H1 (cell line): ENCODE data around the gene GPATCH2L. TPM values are rescaled to one million over a fixed set of nuclear protein-coding genes. Genes with fewer than 3 reads are reported as not detected.

Source experiments
- CTCF ChIA-PET: fragments of 300-600 bp; sonication (Branson Sonifier 250); formaldehyde crosslinking; loops from one replicate; lab custom pipeline; 2021; ENCODE audit not compliant: partially characterized antibody; lab: Charles Lee
- POLR2A ChIA-PET: fragments of 300-600 bp; sonication (Branson Sonifier 250); formaldehyde crosslinking; loops from one replicate; lab custom pipeline; 2021; ENCODE audit warnings: inconsistent platforms; ENCODE audit not compliant: partially characterized antibody; lab: Charles Lee
- DNase-seq, 2 experiments: peaks; one replicate each; pipeline versions ENCODE4 v3.0.0 to v3.0.0-alpha.2; 2010 to 2022; ENCODE audit warnings: low spot score in 2 of 2, low read depth in 1 of 2, mixed read lengths in 1 of 2
- FAIRE-seq: peaks from 2 replicates; lab custom pipeline; 2011; peaks lifted over from hg19 to GRCh38; lab: Jason Lieb, UNC
- H2AFZ ChIP-seq: 2 replicates; pipeline ENCODE4 v1.8.1; 2012; ENCODE audit warnings: low read length, inconsistent platforms
- H2AK5ac ChIP-seq: 2 replicates; pipeline ENCODE4 v1.6.1; 2013; ENCODE audit warnings: low read depth, low read length
- H2BK120ac ChIP-seq: replicated peaks from 2 replicates; pipeline ENCODE3; 2013; ENCODE audit warnings: low read depth, low read length, inconsistent platforms
- H2BK12ac ChIP-seq: 2 replicates; pipeline ENCODE4 v1.6.1; 2013; ENCODE audit warnings: low read depth, low read length
- H2BK15ac ChIP-seq: 2 replicates; pipeline ENCODE4 v1.6.1; 2013; ENCODE audit warnings: low read length
- H2BK20ac ChIP-seq: 2 replicates; pipeline ENCODE4 v1.6.1; 2013; ENCODE audit warnings: low read length
- H2BK5ac ChIP-seq: 2 replicates; pipeline ENCODE4 v1.6.1; 2013; ENCODE audit warnings: low read depth, low read length
- H3K14ac ChIP-seq: 2 replicates; pipeline ENCODE4 v1.6.1; 2013; ENCODE audit warnings: inconsistent platforms; ENCODE audit not compliant: insufficient read length
- H3K18ac ChIP-seq: 2 replicates; pipeline ENCODE4 v1.6.1; 2013; ENCODE audit warnings: low read length; ENCODE audit errors: extremely low read depth
- H3K23ac ChIP-seq: 2 replicates; pipeline ENCODE4 v1.6.1; 2013; ENCODE audit warnings: inconsistent platforms; ENCODE audit not compliant: insufficient read length
- H3K23me2 ChIP-seq: 2 replicates; pipeline ENCODE4 v1.6.1; 2013; ENCODE audit warnings: low read depth, low read length
- H3K27ac ChIP-seq: 2 replicates; pipeline ENCODE4 v1.6.1; 2011; ENCODE audit warnings: low read depth, low read length, inconsistent platforms
- H3K27me3 ChIP-seq, 4 experiments: replicated peaks in 1 of 4; 1 replicate in 1 of 4; 2 replicates in 3 of 4; pipeline versions ENCODE4 v1.6.1 to v1.8.1; 2011 to 2013; ENCODE audit warnings: low read length in 3 of 4, mild to moderate bottlenecking in 3 of 4, inconsistent platforms in 2 of 4, mixed read lengths in 2 of 4, moderate library complexity in 1 of 4; ENCODE audit not compliant: control insufficient read depth in 3 of 4, insufficient read depth in 3 of 4; ENCODE audit errors: extremely low read depth in 1 of 4
- H3K36me3 ChIP-seq, 4 experiments: 2 replicates each; pipeline versions ENCODE4 v1.6.1 to v1.8.1; 2011 to 2013; ENCODE audit warnings: mild to moderate bottlenecking in 4 of 4, low read length in 3 of 4, moderate library complexity in 2 of 4, control low read depth in 1 of 4, inconsistent platforms in 1 of 4; ENCODE audit not compliant: insufficient read depth in 4 of 4, control insufficient read depth in 2 of 4
- H3K4ac ChIP-seq: replicated peaks from 2 replicates; pipeline ENCODE3; 2013; ENCODE audit warnings: low read length, low read depth, mixed read lengths, inconsistent platforms; ENCODE audit not compliant: insufficient read length
- H3K4me1 ChIP-seq, 4 experiments: replicated peaks in 1 of 4; 1 replicate in 1 of 4; 2 replicates in 3 of 4; pipeline versions ENCODE4 v1.6.1 to v1.8.1; 2011 to 2013; ENCODE audit warnings: low read length in 3 of 4, inconsistent platforms in 2 of 4, mixed read lengths in 1 of 4; ENCODE audit not compliant: insufficient read depth in 4 of 4, control insufficient read depth in 3 of 4
- H3K4me2 ChIP-seq, 2 experiments: 2 replicates each; pipeline versions ENCODE4 v1.6.1 to v1.8.1; 2011 to 2013; ENCODE audit warnings: low read depth in 2 of 2, low read length in 2 of 2, control low read depth in 1 of 2, inconsistent platforms in 1 of 2, mild to moderate bottlenecking in 1 of 2; ENCODE audit not compliant: insufficient read depth in 1 of 2
- H3K4me3 ChIP-seq, 4 experiments: fragments of 200-600, 300-600 bp in 1 of 4; sonication (generic), shearing (Covaris generic), sonication (Bioruptor Twin) in 1 of 4; 2 replicates each; pipeline versions ENCODE4 v1.5.1 to v1.8.1; 2011 to 2016; ENCODE audit warnings: low read length in 4 of 4, low read depth in 3 of 4, control low read depth in 2 of 4, inconsistent platforms in 2 of 4, mild to moderate bottlenecking in 2 of 4, mixed read lengths in 1 of 4, moderate library complexity in 1 of 4; ENCODE audit not compliant: insufficient read depth in 2 of 4; ENCODE audit errors: extremely low read depth in 1 of 4
- H3K56ac ChIP-seq: replicated peaks from 2 replicates; pipeline ENCODE3; 2013; ENCODE audit warnings: low read depth, mild to moderate bottlenecking, mixed read lengths, low read length, inconsistent platforms; ENCODE audit not compliant: insufficient read length
- H3K79me1 ChIP-seq: 2 replicates; pipeline ENCODE4 v1.6.1; 2013; ENCODE audit warnings: low read depth, low read length, control low read depth
- H3K79me2 ChIP-seq, 2 experiments: 2 replicates each; pipeline versions ENCODE4 v1.6.1 to v1.8.1; 2012 to 2013; ENCODE audit warnings: low read length in 2 of 2, mild to moderate bottlenecking in 2 of 2, inconsistent platforms in 1 of 2; ENCODE audit not compliant: insufficient read depth in 2 of 2, control insufficient read depth in 1 of 2
- H3K9ac ChIP-seq, 4 experiments: replicated peaks in 1 of 4; 1 replicate in 1 of 4; 2 replicates in 3 of 4; pipeline versions ENCODE4 v1.6.1 to v1.8.1; 2011 to 2013; ENCODE audit warnings: low read depth in 3 of 4, low read length in 3 of 4, control low read depth in 2 of 4, mild to moderate bottlenecking in 2 of 4, moderate library complexity in 2 of 4, inconsistent platforms in 1 of 4; ENCODE audit errors: extremely low read depth in 1 of 4
- H3K9me3 ChIP-seq, 2 experiments: 2 replicates each; pipeline versions ENCODE4 v1.6.1 to v1.8.1; 2012 to 2013; ENCODE audit warnings: mild to moderate bottlenecking in 2 of 2, moderate library complexity in 2 of 2, control low read depth in 1 of 2, inconsistent platforms in 1 of 2, low read depth in 1 of 2, low read length in 1 of 2, mixed read lengths in 1 of 2; ENCODE audit not compliant: insufficient read depth in 2 of 2
- H4K20me1 ChIP-seq, 2 experiments: replicated peaks in 1 of 2; 2 replicates each; pipeline versions ENCODE3 to v1.8.1; 2011 to 2013; ENCODE audit warnings: inconsistent platforms in 2 of 2, low read length in 2 of 2, mild to moderate bottlenecking in 1 of 2; ENCODE audit not compliant: insufficient read depth in 2 of 2, control insufficient read depth in 1 of 2
- H4K5ac ChIP-seq: 2 replicates; pipeline ENCODE4 v1.6.1; 2013; ENCODE audit warnings: low read length, low read depth, mixed read lengths, inconsistent platforms; ENCODE audit not compliant: insufficient read length
- H4K8ac ChIP-seq: 2 replicates; pipeline ENCODE4 v1.8.0; 2013; ENCODE audit warnings: mild to moderate bottlenecking, moderate library complexity, low read length, inconsistent platforms; ENCODE audit not compliant: insufficient read depth; ENCODE audit errors: extremely low read depth
- H4K91ac ChIP-seq: replicated peaks from 2 replicates; pipeline ENCODE3; 2013; ENCODE audit warnings: low read length, mixed read lengths, inconsistent platforms; ENCODE audit not compliant: insufficient read length
- BCL11A ChIP-seq, 2 experiments: IDR thresholded peaks; one replicate each; pipeline ENCODE4 v1.6.1; 2011; ENCODE audit warnings: low read depth in 2 of 2, low read length in 2 of 2, mild to moderate bottlenecking in 2 of 2
- E2F6 ChIP-seq: IDR thresholded peaks from 2 replicates; pipeline ENCODE4 v1.6.1; 2012; ENCODE audit warnings: inconsistent platforms
- PHF8 ChIP-seq: fragments of 200-600 bp; sonication (generic); conservative IDR thresholded peaks from 2 replicates; pipeline ENCODE4 v1.7.1; 2012; ENCODE audit warnings: low read depth, mild to moderate bottlenecking, inconsistent platforms, low read length, moderate library complexity
- RFX5 ChIP-seq: IDR thresholded peaks from 2 replicates; pipeline ENCODE4 v1.6.1; 2011; ENCODE audit warnings: low read depth, low read length, improper control_type of control experiment, borderline replicate concordance
- SUZ12 ChIP-seq: fragments of 200-600 bp; sonication (generic); IDR thresholded peaks from 2 replicates; pipeline ENCODE4 v1.6.1; 2012; ENCODE audit warnings: mild to moderate bottlenecking, inconsistent platforms, low read length, moderate library complexity, mixed read lengths
- TAF1 ChIP-seq: IDR thresholded peaks from 2 replicates; pipeline ENCODE4 v1.6.1; 2011; ENCODE audit warnings: mild to moderate bottlenecking, low read depth, low read length
- TBP ChIP-seq: IDR thresholded peaks from 2 replicates; pipeline ENCODE4 v1.6.1; 2011; ENCODE audit warnings: low read depth, low read length, improper control_type of control experiment
- TEAD4 ChIP-seq: IDR thresholded peaks from 2 replicates; pipeline ENCODE4 v1.6.1; 2012; ENCODE audit warnings: low read depth, low read length, inconsistent platforms, mixed read lengths
- WGBS, 2 experiments: shearing (Covaris generic) in 1 of 2; methylation state at CpG; one replicate each; pipeline versions ENCODE4 v1.1.6 to v1.1.7; 2013 to 2015; ENCODE audit warnings: low lambda C conversion rate in 2 of 2, mixed read lengths in 2 of 2, inconsistent platforms in 1 of 2, low coverage in 1 of 2, missing lambda C conversion rate in 1 of 2; ENCODE audit not compliant: insufficient replicate concordance in 2 of 2, insufficient coverage in 1 of 2, insufficient read length in 1 of 2; ENCODE audit errors: extremely low coverage in 1 of 2, missing lambda C conversion rate in 1 of 2; 5-methylcytosine and 5-hydroxymethylcytosine counted together
- polyA plus RNA-seq, 7 experiments: library from polyadenylated mRNA; depleted of rRNA in 3 of 7; stranded (reverse) in 5 of 7; unstranded in 2 of 7; fragments of >200 nt in 5 of 7; fragments of 200-250 nt in 2 of 7; gene quantifications; 1 replicate in 5 of 7; 2 replicates in 1 of 7; 4 replicates in 1 of 7; pipeline versions ENCODE4 v1.2.1 to v1.2.3, GENCODE V29; 2011 to 2013; ENCODE audit warnings: missing spikeins in 2 of 7, mixed read lengths in 2 of 7
- total RNA-seq: library from RNA; stranded (reverse); fragmentation: NEBNext Ultra II Directional; extraction: Animal tissue kit (Norgen Biotek cat#: 25700); gene quantifications from 2 replicates; pipeline ENCODE4 v1.2.1, GENCODE V29; 2021

Gene GPATCH2L
- total and polyA plus RNA-seq, 2 of the 8 experiments (the other 6 are each of a cell fraction or from before 2014, with no cell fraction given) = 26.0 to 54.9 TPM

- no peak overlapping the region for H3K56ac ChIP-seq
- CTCF ChIA-PET = no interaction called here
- H3K79me1 ChIP-seq = no peaks in the 10 kb centered on the region
- H3K79me2 ChIP-seq = no peaks in the 10 kb centered on the region
- H2BK12ac ChIP-seq = no peak overlapping the region
- no peaks in the 10 kb centered on the region for H3K9me3 ChIP-seq
- H4K5ac ChIP-seq = no peak overlapping the region
- no peak overlapping the region for H4K91ac ChIP-seq
- no peaks in the 10 kb centered on the region for H3K27me3 ChIP-seq
- no peak overlapping the region for H3K4me2 ChIP-seq
- no peak for FAIRE-seq
- TF ChIP-seq TAF1 = no peak
- TF ChIP-seq PHF8 = no peak
- TF ChIP-seq TEAD4 = no peak
- TF ChIP-seq RFX5 = no peak
- TF ChIP-seq E2F6 = no peak
- TF ChIP-seq SUZ12 = no peak
- TF ChIP-seq TBP = no peak
- TF ChIP-seq BCL11A (IDR thresholded peaks at IDR 0.05; ENCODE audit: low read depth in 2 of 2, low read length in 2 of 2) = no peak
- TF ChIP-seq, all 59 proteins: peak for 0
- H2AK5ac ChIP-seq = no peak overlapping the region
- no peak overlapping the region for H3K14ac ChIP-seq
- POLR2A ChIA-PET = no interaction called here
- H3K4me3 ChIP-seq = no peak overlapping the region
- no peaks in the 10 kb centered on the region for H3K36me3 ChIP-seq
- DNase-seq = no peak
- H3K27ac ChIP-seq = no peak overlapping the region
- H3K4ac ChIP-seq = no peak overlapping the region
- no peak overlapping the region for H2BK5ac ChIP-seq
- no peaks in the 10 kb centered on the region for H4K20me1 ChIP-seq
- no peak overlapping the region for H3K23ac ChIP-seq
- no peak overlapping the region for H2AFZ ChIP-seq
- no peak overlapping the region for H2BK20ac ChIP-seq
- no peak overlapping the region for H4K8ac ChIP-seq
- H2BK120ac ChIP-seq = no peak overlapping the region
- 0 out of 2 replicates have a peak overlapping the region, but pooled peaks have one; percentile 40 for H2BK15ac ChIP-seq
- H3K18ac ChIP-seq = no peak overlapping the region
- 64% methylated on average over 4 of the region's 4 CpGs; no CpG with 5 or more reads in 1 of the 2 experiments for WGBS, 2 experiments
- H3K23me2 ChIP-seq = no peaks in the 10 kb centered on the region
- H3K9ac ChIP-seq = no peak overlapping the region
- H3K4me1 ChIP-seq = peaks cover 0 to 4% (median 1%) of the 10 kb centered on the region in 4 experiments; a peak in 3 of 7 replicates
Measured at GRCh38 chr14:76256545-76256944, 104.8 kb downstream of the GPATCH2L start.
